ENCODE data around the gene PDSS2.

DNA sequence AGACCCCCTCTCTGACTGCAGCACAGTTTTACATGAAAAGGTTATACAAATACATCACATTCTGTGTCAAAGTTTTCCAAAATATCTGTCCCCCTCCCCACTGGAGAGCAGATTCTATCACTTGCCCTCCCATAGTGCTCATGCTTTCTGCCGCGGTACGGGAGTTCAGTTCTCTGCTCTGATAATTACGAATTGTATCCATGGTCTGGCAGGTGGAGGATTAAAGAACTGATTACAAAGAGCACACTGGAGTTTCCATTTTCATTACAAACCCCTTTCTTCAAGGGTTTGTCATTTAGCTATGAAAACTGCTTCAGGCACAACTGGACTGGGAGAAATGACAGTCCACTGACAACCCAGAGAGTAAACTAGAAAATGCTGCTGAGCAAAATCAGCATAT, 166.0 kb downstream of the PDSS2 start:
- no peak for TF ChIP-seq CTCF (IDR thresholded peaks at IDR 0.05; ENCODE audit: low read depth, low read length, missing input control)
- TF ChIP-seq TAF1 (conservative IDR thresholded peaks at IDR 0.05): no peak
- TF ChIP-seq MAX (IDR thresholded peaks at IDR 0.05): no peak
- TF ChIP-seq YY1 (IDR thresholded peaks at IDR 0.05): no peak
- TF ChIP-seq, protein P1, sequence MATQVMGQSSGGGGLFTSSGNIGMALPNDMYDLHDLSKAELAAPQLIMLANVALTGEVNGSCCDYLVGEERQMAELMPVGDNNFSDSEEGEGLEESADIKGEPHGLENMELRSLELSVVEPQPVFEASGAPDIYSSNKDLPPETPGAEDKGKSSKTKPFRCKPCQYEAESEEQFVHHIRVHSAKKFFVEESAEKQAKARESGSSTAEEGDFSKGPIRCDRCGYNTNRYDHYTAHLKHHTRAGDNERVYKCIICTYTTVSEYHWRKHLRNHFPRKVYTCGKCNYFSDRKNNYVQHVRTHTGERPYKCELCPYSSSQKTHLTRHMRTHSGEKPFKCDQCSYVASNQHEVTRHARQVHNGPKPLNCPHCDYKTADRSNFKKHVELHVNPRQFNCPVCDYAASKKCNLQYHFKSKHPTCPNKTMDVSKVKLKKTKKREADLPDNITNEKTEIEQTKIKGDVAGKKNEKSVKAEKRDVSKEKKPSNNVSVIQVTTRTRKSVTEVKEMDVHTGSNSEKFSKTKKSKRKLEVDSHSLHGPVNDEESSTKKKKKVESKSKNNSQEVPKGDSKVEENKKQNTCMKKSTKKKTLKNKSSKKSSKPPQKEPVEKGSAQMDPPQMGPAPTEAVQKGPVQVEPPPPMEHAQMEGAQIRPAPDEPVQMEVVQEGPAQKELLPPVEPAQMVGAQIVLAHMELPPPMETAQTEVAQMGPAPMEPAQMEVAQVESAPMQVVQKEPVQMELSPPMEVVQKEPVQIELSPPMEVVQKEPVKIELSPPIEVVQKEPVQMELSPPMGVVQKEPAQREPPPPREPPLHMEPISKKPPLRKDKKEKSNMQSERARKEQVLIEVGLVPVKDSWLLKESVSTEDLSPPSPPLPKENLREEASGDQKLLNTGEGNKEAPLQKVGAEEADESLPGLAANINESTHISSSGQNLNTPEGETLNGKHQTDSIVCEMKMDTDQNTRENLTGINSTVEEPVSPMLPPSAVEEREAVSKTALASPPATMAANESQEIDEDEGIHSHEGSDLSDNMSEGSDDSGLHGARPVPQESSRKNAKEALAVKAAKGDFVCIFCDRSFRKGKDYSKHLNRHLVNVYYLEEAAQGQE (IDR thresholded peaks at IDR 0.05): no peak
- TF ChIP-seq FOXA1 (IDR thresholded peaks at IDR 0.05): no peak
- no peak for TF ChIP-seq NR2F2 (IDR thresholded peaks at IDR 0.05)
- TF ChIP-seq RAD21 (IDR thresholded peaks at IDR 0.05): no peak
- no peak for TF ChIP-seq EGR1 (IDR thresholded peaks at IDR 0.05; ENCODE audit: low read depth in 2 of 2)
- no peak for TF ChIP-seq SP1 (IDR thresholded peaks at IDR 0.05)
- no peak for TF ChIP-seq FOXA2 (IDR thresholded peaks at IDR 0.05)
- TF ChIP-seq, protein P2, sequence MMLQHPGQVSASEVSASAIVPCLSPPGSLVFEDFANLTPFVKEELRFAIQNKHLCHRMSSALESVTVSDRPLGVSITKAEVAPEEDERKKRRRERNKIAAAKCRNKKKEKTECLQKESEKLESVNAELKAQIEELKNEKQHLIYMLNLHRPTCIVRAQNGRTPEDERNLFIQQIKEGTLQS (IDR thresholded peaks at IDR 0.05): no peak
